NCI-H2196 treated with DMSO at 0.1 percent for 48 hours (cell line): Measurements from ENCODE around the gene IRF7.
"Not testable (repeated sequence)": the region's sequence is repeated elsewhere in the genome, so short reads cannot be mapped to it uniquely, and the experiment has no call there.

Experiments used
- DNase-seq: peaks from one replicate; lab custom pipeline; 2025; ENCODE audit not compliant: unreplicated experiment; lab: John Stamatoyannopoulos, UW

IRF7 gene

DNA sequence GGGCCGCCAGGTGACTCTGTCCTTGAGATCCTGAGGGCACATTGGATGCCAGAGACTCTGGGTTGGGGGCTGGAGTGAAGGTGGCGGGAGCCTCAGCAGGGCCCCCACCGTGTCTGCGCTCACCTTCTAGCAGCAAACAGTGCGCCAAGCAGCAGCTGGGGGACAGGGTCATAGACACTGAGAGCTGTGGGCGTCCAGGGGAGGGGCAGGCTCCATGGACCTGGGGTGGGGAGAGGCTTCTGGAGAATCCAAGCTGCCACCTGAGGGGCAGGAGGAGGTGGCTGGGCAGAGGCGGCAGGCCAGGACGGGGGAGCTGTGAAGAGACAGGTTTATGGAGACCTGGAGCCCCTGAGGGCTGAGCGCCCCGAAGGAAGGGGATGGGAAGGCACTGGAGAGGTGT lies 31.5 kb downstream of the IRF7 start:
- no peak for DNase-seq

- DNase-seq, result no peak
Measured at GRCh38 chr11:581752-582151, 34.0 kb downstream of the IRF7 start.

DNA sequence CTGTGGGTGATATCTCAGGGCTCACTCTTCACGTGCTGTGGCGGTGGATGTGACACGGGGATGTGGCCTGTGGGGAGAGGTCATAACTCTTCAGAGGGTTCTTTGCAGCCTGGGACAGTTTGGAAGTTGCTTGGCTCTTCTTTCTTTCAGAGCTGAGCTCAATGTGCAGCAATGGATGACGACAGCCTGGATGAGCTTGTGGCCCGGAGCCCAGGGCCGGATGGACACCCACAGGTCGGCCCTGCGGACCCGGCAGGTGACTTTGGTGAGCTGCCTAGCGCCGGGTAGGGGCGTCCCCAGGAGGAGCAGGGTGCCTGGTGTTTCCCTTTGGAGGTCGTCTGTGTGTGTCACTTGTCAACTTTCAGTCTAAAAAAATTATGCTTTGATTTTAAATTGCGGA lies 34.4 kb downstream of the IRF7 start:
- DNase-seq, result no peak

DNA sequence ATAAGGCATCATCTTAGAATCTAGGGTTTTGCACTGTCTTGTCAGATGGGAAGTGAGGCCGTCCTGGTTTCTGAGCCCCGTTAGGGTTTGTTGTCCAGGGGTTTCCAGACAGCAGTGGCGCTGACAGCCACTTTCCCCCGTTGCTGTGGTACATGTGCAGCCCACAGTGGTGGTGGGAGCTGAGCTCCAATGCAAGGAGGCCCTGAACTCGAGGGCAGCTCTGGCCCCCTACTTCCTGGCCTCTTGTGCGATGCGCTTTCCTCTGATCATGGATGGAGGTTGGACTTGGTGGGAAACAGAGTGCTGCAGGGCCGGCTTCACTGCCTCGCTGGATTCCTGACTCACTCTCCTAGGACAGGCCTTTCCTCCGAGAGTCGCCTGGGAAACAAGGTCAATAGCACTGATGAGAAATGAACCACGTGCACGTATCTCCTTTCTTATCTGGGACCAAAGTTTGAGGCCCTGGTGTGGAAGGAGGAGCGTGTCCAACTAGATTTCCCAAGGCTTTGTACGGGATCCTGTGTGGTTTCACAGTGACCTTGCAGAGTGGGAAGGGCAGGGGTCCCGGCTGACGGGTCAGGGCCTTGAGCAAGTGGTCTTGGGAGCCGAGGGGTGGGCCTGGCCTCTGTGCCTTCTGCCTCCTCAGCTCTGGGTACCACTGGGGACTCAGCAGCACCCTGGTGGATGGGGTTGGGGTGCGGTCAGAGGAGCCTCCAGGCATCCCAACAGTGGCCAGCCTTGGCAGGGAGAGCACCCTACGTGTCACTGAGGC lies 35.7 kb downstream of the IRF7 start:
- DNase-seq, result no peak

DNA sequence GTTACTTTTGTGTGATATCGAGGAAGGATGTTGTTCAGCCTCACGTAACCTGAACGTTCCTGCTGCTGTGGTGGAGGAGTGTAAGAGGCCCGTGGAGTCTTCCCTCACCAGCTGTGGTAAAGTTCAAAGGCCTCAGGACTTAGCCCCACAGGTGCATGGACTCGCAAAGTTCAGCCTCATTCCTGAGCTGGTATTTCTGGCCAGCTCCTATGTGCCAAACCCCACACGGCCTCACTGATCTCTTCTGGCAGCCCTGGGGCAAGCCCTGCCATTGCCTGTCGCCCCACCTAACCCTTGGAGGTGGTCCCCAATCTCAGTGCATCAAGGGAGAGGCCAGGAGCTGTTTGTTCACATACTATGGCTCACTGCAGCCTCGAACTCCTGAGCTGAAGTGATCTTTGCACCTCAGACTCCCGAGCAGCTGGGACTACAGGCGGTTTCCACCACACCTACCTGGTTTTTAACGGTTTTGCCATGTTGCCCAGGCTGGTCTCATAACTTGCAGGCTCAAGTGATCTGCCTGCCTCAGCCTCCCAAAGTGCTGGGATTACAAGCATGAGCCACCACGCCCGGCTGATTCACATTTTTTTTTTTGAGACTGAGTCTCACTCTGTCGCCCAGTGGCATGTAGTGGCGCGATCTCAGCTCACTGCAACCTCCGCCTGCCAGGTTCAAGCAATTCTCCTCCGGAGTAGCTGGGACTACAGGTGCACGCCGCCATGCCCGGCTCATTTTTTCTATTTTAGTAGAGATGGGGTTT lies 37.3 kb downstream of the IRF7 start:
- no peak for DNase-seq

DNA sequence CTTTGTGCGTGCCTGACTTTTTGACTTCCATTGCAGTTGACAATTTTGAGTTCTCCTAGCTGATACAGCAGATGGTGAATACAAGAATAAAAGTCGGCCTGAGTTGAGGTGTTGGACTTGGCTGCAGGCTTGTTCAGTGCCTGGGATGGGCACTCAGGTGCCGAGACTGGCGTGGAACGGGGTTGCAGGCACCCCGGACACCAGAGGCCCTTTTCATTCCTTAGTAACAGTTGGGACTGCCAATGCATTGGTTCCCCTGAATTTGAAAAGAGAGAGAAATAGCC lies 38.2 kb downstream of the IRF7 start:
- no peak for DNase-seq

DNA sequence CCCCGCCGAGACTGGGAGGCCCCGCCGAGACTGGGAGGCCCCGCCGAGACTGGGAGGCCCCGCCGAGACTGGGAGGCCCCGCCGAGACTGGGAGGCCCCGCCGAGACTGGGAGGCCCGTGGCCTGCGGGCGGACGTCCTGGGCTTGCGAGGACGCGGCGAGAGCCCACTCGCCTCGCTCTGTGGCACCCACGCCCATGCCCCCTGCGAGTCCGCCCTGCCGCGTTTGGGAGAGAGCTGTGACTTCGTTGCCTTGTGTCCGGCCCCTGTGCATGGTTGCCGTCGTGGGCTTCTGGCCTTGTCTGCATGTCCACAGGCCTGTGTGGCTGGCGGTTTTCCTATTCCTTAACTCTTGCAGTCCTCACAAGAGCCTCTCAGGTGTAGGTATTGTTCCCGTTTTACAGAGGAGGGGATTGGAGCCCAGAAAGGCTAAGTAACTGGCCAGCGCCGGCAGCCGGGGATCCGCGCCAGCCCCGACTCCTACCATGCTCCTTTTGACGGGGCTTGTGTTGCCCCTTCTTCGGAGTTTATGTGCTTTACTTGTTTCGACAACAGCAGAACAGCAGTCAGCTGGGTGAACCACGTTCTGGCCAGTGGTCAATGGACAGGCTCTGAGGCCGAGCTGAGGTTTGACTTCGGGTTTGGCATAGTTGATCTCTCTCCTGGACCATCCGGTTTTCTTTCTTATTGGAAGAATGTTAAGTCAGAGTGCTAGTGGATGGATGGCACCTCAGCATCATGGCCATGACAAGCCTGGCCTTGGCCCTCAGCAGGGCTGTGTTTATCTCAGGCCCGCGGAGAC lies 38.7 kb downstream of the IRF7 start:
- DNase-seq, result no peak

DNA sequence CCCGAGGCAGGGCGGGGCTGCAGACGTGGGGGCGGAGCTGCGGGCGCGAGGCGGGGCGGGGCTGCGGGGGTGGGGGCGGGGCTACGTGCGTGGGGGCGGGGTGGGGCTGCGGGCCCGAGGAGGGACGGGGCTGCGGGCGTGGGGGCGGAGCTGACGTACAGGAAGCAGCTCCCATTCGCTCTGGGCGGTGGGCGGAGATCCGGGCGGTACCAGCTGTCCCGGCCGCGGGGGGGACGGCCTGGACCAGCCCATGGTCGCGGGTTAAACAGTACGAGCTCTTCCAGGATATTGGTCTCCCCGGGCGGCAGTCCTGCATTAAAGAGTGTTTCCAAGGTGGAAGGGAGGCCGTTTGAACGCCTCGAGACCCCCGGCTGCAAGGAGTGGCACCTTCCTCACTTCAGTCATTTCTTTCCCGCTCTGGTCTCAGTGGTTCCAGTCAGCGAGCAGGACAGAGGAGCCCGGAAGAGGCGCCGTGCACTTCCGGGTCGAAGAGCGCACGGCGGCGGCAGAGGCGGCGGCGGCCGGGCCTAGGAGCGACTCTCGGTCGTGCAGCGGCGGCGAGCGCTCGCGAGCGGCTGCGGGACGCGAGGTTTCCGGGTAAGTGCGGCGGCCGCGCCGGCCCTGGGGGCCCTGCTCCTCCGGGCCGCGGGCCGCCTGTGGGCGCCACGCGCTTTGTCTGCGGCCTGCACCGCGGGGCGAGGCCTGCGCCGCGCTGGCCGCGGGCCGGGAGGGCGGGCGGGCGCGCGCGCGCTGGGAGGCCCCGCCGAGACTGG lies 39.6 kb downstream of the IRF7 start, which contains the start of gene PHRF1:
Gene PHRF1 (plus strand): TSS at position 475 of the 773 bp plus-strand sequence. CDS start 5,043 bp downstream, outside the sequence.
- peak; percentile 90 for DNase-seq

DNA sequence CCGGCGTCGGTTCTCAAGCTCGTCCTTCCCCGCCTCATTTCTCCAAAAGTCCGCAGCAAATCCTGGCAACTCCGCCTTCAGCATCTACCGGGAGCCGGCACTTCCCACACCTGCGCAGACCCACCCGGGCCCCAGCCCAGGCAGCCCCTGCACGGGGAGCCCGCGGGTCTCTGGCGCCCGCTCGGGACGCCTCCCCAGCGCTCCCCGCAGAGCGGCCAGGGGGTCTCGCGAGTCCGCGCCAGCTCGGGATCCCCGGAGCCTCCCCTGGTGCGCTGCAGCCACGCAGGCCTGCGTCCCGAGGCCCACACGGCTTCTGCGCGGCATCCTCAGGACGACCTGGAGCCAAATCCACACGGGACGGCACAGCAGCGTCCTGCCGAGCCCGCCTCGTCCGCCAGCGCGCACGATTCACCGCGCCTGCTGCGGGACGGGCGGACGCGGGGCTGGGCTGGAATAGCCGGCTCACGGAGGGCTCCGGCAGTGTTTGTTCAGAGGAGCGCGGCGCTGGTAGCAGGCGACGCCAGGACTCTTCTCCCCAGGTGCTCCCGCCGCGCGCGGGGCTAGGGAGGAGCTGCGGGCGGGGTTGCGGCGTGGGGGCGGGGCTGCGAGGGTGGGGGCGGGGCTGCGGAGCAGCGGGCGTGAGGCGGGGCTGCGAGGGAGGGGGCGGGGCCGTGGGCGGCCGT lies 40.3 kb downstream of the IRF7 start:
- peak; percentile 66 for DNase-seq

- no peak for DNase-seq
Measured at GRCh38 chr11:574632-575312, 41.0 kb downstream of the IRF7 start.

DNA sequence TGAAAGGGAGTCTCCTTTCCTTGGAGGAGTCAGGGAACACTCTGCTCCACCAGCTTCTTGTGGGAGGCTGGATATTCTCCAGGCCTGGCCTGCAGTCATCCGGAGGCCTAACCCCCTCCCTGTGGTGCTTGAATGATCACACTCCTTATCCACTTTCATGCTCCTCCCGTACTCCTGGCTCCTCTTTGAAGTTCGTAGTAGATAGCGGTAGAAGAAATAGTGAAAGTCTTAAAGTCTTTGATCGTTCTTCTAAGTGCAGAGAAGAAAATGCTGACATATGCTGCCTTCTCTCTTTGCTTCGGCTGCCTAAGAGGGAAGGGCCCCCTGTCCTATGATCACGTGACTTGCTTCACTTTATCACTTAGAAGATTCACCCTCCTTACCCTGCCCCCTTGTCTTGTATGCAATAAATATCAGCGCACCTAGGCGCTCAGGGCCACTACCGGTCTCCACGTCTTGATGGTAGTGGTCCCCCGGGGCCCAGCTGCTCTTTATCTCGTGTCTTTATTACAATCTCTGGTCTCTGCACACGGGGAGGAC lies 41.6 kb downstream of the IRF7 start:
- not testable (repeated sequence) for DNase-seq

DNA sequence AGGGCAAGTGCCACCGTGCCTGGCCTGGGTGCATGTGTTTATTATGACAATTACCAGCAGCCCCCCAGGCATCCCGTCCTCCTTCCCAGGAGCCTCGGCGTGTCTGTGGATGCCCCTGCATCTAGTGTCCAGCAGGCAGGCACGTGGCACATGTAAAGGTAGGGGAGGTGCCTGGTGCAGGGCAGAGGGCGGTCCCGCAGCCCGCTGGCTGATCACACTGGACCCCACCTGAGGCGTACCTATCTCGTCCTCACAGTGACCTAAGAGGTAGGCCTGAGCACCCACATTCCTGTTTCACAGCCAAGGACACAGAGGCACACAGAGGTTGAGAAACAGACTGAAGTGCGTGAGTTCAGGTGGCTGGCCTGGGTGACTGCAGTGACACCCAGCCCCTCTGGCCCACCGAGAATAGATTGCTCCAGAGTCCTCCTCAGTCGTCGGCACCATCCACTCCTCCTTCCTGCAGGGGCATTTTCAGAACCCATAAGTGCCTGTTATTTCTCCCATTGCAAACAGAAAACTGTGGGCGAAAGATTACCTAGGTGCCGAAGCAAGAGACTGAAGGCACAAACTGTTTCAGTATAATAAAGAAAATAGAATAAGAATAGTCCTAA lies 42.5 kb downstream of the IRF7 start:
- DNase-seq, result no peak

GRCh38 chr11:571802-572185 lies 44.0 kb downstream of the IRF7 start:
- no peak for DNase-seq

- no peak for DNase-seq
Measured at GRCh38 chr11:569158-569885, 46.4 kb downstream of the IRF7 start.

DNA sequence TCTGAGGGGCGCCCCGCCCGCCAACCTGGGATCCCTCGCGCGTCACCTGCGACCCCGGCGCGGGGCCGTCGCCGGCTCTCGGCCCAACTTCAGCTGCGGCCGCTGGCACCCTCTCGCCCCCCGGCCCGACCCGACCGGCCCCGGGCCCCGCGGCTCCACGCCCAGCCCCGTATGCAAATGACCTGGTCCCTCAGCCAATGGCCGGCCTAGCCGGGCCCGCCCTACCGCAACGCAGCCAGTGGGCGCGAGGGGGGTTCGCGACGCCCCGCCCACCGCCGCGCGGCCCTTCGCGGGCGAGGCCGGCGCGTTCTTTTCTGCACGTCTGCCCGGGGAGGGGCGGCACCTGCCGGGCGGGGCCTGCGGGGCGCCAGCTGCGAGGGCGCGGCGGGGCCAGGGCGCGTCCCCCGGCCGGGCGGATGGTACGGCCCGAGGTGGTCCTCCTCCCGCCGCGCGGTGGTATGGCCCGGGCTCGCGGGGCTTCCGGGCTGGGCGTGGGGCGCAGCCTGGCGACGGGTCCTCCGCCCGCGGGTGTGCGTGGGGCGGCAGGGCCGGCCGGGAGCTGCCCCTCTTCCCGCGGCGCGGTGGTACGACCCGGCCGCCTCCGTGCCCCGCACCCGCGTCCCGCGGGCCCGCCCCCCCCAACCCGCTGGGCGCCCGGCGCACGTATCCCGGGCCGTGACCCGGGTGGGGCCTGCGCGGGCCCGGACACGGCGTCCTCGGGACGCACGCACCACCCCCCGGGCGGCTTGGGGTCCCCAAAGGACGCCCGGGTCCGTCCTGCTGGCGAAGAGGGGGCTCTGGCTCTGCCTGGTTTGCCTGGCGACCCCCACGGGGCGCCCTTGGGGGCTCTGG lies 47.2 kb downstream of the IRF7 start:
- peak; percentile 93 for DNase-seq

GRCh38 chr11:567629-568292 lies 48.0 kb downstream of the IRF7 start:
- no peak for DNase-seq

- DNase-seq, result no peak
Measured at GRCh38 chr11:567011-567628, 48.6 kb downstream of the IRF7 start.
